Inflammatory macrophage (primary cell): Measurements from ENCODE around the gene LRFN2.

Experiments
- DNase-seq, 2 donors: peaks; one replicate each; pipeline ENCODE4 v3.0.0-alpha.2; 2020 to 2022

The LRFN2 gene

GRCh38 chr6:40369891-40370290 is 217.3 kb downstream of the LRFN2 start:
- DNase-seq = no peak

GRCh38 chr6:40369042-40369441 is 218.1 kb downstream of the LRFN2 start:
- no peak for DNase-seq

GRCh38 chr6:40362859-40363258 is 224.3 kb downstream of the LRFN2 start:
- no peak for DNase-seq

DNA sequence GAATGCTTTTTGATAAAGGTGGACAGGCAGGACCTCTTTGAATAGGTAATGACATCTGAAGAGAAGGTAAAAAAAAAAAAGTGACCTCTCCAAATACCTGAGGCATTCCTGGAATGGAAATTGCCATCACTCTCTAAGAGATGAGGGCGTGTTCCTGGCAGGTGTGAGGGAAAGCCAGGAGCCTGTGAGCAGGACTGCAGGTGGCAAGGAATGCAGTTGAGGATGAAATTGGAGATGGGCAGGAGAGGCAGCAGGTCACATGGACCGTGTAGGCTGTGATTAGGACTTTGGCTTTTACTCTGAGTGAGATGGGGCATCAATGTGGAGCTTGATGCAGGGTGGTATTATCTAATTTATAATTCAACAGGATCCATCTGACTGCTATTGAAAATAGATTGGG is 227.4 kb downstream of the LRFN2 start:
- no peak for DNase-seq

DNA sequence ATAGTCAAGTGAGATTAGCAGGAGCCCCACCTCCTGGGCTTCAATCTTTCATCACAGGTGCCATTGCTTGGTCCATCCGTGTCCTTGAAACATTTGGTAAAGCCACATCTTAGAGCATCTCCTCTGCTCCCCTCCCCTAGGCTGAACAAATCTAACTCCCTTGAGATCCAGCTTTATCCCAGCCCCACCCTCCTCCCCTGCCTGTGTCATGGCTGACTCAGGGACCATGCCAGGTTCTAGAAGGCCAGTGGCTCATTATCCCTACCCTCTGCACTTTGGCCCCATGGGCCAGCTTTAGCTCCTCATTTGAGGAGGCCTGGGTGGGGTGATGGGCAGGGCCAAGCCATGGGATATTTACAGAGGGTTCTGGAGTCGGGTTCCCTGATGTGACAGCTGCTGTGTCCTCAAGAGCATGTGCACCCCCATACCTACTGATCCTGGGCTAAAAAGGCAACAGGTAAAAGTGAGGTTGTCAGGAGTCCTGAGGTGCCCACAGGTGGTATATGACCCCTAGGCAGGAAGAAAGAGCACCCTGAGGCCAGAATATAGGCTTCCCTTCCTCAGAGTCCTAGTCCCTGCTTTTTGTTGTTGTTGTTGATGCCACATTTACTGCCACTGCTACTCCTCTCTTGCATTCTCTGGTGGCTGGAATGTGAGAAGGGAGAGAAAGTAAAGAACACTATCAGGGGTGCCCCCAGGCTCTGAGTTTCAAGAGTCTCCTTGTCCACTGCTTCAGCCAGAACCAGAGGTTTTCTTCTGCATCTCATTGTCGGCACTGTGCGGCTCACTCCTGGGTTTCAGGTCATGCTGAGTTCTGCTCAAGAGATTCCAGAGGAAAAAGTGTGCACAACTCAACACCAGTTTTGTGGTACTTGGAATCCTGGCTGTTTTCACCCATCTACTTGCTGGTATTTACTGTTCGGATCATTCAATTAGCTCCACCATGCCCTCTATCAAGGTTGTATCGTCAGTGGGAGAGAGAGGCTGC is 228.4 kb downstream of the LRFN2 start:
- DNase-seq = no peak

GRCh38 chr6:40356242-40356910 is 230.8 kb downstream of the LRFN2 start:
- DNase-seq = no peak

GRCh38 chr6:40355532-40355931 is 231.6 kb downstream of the LRFN2 start:
- no peak for DNase-seq

DNA sequence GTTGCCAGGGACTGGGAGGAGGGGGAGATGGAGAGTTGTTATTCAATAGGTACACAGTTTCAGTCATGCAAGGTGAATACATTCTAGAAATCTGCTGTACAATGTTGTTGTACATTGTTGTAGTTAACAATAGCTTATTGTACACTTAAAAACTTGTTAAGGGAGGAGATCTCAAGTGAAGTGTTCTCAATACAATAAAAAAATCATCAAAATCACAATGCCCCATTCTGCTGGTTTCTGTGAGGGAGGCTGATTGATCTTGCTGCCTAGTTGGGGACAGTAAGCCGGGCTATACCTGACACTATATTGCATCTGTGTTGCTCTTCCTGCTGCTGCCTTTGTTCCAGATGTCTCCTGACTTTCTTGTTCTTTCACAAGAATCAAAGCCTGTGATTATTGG is 232.1 kb downstream of the LRFN2 start:
- no peak for DNase-seq

DNA sequence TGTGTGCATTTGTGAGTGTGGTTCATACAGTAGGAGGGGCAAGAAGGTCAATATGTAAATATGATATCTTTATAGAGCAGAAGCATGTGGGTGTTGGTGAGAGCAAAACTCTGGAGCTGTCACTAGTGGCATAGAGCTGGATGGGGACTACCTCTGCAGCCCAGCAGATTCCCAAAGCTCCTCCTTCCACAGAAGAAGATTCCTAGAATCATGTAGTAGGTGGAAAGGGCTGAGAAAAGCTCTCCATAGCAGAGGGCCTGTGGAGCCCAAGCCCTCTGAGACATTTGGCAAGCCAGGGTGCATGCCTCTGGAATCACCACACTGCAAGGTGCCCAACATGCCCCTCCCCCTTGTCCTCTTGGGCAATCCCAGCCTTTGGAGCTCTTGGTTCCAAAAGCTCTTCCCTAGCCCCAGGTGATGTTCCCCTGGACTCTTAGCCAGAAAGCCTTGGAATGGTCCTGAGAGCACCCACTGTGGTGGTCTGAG is 233.2 kb downstream of the LRFN2 start:
- DNase-seq = no peak

DNA sequence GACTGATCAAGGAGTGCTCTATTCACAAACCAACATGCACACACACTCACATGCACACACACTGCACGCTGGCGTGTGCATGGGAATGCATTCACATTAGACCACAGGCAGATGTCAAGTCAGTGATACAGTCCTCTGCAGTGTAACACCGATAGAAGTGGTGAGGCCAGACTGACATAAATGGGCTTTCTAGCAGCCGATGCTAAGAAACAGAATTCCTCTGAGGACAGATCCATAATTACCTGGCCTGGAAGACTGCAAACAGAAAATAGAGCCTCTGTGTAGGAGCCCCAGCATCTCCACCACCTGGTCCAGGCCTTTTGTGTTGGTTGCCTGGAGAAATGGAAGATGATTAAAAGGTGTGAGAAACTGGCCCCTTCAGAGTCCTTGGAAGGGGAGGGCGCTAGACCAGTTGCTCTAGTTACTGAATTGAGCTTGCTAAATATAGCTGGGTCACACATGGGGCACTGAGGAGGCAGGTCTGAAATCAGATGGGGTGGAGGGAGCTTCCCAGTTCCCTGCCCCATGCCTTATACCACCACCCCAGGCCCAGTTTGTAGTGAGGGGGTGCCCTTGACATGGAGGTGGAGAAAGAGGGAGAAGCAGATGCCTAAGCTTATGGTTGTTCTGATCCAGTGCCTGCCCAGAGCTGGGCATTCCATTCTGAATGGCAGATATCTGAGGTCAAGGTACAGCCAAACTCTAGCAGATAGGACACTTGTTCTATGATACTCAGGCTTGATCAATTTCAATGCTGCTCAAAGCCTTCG is 233.8 kb downstream of the LRFN2 start:
- no peak for DNase-seq

GRCh38 chr6:40352527-40353170 is 234.5 kb downstream of the LRFN2 start:
- DNase-seq = no peak

DNA sequence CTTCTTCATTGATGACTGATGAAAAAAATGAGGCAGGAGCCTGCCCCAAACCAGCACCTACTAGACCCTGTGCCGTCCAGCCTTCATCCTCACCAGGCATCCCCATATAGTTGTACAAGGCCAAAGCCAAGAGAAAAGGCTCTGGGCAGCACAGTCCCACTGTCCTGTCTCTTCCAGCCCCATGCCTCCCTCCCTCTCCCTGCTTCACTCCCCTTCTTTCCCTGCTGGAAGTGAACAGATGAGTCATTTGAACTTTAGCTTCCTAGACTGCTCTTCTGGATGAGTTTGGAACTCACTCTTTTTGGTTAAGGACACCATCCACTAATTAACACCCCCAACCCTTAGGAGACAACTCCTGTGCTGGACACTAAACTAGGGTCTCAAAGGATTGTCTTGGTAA is 235.2 kb downstream of the LRFN2 start:
- DNase-seq = no peak

DNA sequence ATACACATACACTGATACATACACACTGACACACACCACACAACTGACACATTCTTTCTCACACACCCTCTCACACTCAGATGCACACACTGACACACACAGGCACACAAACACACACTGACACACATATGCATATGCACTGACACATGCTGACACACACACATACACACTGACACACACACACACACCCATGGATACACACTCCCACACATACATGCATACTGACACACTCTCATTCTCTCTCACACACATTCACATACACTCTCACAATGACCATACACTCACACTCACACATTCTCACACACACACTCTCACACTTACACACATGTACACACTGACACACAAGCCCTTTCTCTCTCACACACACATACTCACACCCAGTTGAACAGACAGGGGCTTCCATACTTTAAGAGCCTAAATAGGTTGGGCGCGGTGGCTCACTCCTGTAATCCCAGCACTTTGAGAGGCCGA is 236.4 kb downstream of the LRFN2 start:
- DNase-seq = no peak

GRCh38 chr6:40349901-40350746 is 237.0 kb downstream of the LRFN2 start:
- no peak for DNase-seq

DNA sequence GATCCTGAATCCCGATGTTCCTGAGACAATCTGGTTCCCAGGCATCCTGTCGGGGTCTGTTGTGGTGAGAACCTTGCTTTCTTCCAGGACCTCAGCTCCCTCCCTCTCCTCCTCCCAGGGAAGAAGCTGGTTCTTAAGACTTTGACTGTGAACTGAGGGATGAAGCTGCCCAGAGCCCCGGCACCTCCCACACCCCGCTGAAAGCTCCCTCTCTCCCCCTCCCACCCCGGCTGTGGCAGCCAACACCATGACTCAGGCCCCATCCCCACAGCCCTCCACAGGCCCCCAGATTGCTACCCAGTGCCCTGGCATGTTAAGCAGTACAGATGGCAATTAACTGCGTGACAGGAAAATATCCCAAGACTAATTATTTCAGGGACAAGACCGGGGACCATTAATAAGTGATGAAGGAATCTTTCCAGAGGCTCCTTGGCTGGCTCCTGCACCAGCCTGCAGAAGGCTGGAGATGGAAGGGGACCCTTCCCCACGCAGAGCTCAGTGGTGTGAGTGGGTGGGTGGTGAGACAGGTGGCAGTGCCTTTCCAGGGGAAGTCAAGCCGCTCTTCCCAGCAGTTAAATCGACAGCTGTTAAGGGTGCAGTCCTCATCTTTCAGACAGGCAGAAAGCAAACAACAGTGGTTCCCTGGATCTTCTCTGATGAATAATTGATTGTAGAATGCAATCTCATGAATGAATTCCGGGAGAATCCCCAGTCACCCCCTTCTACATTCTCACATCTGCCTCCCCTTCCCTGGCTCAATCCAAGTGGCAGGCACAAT is 237.9 kb downstream of the LRFN2 start:
- DNase-seq = no peak

DNA sequence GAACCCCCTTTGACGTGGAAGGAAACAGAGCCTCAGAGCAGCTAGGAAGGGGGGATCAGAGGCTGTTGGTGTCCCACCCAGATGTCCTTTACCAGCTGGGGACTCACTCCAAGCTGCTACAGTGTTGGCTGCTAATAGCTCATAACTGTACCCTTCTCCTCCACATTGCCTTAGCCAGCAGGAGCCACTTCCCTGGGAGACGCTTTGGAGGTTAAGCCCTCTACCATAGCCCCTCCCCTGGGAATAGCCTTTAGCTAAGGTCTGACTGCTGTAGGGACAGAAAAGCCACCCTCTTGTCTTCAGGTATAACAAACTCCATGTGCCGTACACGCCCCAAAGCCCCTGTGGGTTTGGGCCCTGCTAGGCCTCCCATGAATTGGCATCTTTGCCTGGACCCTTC is 238.6 kb downstream of the LRFN2 start:
- DNase-seq = no peak

DNA sequence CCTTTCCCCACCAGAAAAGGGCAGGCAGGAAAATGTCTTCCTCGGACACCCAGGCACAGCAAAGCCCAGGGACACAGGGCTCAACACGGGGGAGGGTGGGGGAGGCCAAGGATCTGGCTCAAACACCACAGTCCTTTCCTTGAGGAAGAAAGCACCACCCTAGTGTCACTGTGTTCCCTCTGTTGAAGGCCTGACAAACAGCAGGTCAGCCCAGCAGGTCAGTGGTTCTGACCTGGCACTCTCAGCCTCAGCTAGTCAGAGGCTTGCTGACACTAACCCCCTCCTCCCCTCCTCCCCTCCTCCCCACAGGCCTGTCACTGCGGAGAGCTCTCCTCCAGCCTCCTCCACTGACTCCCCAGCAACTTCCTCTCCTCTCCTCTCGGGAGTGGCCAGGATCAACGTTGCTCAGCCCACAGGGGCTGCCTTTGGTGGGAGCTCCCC is 239.6 kb downstream of the LRFN2 start:
- DNase-seq = no peak

GRCh38 chr6:40346246-40346645 is 240.9 kb downstream of the LRFN2 start:
- DNase-seq = no peak

GRCh38 chr6:40344566-40345167 is 242.5 kb downstream of the LRFN2 start:
- DNase-seq = no peak
